Activated CD4-positive, CD25-positive, alpha-beta regulatory T cell treated with anti-CD3 and anti-CD28 coated beads, Interleukin-2, amount 50 U/mL, for 24 hours (primary cell): ENCODE results near the gene LYZL2.
"Not testable (repeated sequence)": the region's sequence is repeated elsewhere in the genome, so short reads cannot be mapped to it uniquely, and the experiment has no call there.

Experiments
- ATAC-seq, 2 donors: fragments of 150-1000 bp; cut with Tn5 transposase; one replicate each; pipeline ENCODE4 v1.10.0; 2021; ENCODE audit warnings: mild to moderate bottlenecking in 1 of 2, moderate library complexity in 1 of 2

The LYZL2 gene

DNA sequence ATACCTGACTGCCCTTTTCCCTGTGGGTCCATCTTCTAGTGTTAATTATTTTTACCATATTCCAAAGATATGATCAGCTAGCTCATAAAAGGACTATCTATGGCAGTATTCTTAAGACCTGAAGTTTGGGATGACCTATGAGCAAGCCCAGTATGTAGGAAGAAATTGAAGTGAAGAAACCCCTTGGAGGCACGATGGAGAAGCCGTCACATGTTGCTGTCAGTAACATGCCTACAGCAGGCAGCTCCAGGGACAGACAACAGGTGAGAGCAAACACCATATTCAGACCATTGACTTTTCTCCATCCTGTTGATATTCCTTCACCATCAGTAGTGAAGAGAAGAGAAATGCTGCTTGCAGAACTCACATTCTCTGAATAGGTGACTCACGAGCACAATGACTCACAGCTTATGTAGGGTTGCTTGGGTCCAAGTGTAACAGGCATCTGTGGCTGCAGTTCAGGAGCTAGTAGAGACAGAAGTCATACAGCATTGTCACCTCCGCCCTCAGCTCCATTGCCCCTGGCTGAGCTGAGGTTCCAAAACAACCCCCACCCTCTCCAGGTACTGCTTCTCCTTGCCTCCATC lies 8.4 kb upstream of the LYZL2 start:
- peak; percentile 82 to 88 for ATAC-seq

DNA sequence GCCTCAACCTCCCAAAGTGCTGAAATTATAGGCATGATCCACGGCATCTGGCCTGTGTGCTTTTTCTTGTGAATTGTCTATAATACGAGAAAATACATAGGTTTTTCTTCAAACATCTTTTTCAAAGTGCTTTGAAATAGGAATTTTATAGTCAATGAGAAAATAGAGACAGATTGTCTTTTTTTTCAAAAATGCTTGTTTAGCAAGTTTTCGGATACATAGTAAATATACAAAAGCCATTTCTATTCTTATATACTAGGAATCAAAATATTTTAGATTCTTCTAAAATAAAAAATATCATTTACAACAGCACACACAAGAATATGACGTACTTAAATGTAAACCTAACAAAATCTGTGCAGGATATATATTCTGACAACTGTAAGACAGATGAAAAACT lies 1.6 kb upstream of the LYZL2 start:
- no peak for ATAC-seq

GRCh38 chr10:30630571-30630970 lies 1.0 kb upstream of the LYZL2 start:
- ATAC-seq, result no peak

- not testable (repeated sequence) for ATAC-seq
Measured at GRCh38 chr10:30628576-30628975, 977 bp downstream of the LYZL2 start.

DNA sequence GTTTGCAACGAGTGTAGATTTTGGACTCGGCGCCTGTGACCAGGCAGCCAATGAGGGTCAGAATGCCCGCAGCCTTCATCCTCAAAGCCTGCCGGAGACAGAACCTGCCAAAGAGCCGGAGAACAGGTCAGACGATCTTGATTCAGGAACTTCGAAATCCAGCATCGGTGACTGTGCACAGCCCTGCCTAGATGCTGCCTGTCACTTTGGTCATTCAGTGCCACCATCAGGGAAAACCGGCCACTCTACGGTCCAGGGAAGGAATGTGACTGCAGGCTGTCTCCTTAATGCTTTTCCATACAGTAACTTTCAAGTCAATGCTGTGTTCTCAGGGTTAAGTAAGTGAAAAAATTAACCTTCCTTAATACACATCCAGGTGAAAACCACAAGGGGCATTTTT lies 2.7 kb downstream of the LYZL2 start:
- ATAC-seq, result not testable (repeated sequence)

DNA sequence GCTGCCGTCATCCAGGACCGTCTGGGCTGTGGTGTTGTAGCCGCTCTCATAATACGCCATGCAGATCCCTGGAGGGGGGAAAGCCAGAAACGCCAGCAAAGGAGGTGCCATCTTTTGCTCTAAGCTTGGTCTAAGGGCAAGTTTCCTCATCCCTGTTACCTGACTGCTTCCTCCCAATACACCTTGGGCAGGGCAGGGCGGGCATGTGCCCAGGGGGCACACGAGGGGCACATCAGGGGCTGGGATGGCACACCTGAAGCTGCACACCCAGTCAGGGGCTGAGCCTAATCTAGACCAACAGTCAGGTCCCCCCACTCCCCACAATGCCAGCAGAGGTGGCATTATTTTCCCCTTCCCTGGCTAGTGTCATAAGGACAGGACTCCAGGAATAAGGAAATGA lies 3.4 kb downstream of the LYZL2 start:
- ATAC-seq, result not testable (repeated sequence)

- no peak for ATAC-seq
Measured at GRCh38 chr10:30625080-30625479, 4.5 kb downstream of the LYZL2 start.

DNA sequence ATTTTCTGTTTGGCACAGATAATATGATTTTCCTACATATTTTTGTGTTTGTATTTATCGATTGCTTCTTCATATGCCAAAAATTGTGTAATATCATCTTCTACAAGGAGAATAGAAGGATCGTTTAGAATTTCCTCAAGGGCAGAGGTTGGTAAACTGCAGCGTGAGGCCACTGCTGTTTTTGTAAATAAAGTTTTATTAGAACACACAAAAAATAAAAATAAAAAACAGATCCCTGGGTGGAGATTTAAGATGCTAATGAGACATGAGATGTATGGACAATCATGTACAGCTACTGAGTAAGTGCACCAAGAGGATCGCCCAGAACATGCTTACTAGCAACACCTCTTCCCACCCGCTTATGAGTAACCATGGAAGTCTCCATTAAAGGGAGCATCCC lies 9.6 kb downstream of the LYZL2 start:
- ATAC-seq, result no peak

DNA sequence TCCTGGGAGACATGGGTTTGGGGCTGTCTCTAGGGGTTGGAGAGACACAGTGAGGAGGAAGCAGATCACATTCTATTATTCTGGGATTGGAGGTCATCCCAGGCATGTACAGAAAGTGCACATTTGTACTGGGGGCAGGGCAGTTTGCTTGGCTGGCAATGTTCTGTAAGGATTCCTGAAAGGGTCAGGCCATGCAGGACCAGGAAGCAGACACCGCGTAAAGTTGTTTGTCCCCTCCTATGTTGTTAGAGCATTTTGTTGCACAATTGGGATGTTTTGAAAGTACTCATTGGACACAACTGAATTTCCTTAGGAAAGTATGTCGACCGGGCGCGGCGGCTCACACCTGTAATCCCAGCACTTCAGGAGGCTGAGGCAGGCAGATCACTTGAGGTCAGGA lies 12.5 kb downstream of the LYZL2 start:
- ATAC-seq, result no peak

GRCh38 chr10:30611041-30611440 lies 18.5 kb downstream of the LYZL2 start:
- ATAC-seq, result not testable (repeated sequence)

DNA sequence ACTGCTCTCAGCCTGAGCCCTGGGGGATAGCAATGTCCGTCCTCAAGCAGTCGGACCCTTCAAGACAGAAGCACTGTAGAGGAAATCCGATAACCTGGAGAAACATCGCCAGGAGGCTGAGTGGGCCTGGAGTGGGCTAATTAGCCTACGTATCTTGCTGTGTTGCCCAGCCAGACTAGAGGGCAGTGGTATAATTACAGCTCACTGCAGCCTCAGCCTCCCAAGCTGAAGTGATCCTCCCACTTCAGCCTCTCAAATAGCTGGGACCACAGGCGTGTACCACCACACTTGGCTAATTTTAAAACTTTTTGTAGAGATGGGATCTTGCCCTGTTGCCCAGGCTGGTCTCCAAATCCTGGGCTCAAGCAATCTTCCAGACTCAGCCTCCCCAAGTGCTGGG lies 21.7 kb downstream of the LYZL2 start:
- no peak for ATAC-seq

DNA sequence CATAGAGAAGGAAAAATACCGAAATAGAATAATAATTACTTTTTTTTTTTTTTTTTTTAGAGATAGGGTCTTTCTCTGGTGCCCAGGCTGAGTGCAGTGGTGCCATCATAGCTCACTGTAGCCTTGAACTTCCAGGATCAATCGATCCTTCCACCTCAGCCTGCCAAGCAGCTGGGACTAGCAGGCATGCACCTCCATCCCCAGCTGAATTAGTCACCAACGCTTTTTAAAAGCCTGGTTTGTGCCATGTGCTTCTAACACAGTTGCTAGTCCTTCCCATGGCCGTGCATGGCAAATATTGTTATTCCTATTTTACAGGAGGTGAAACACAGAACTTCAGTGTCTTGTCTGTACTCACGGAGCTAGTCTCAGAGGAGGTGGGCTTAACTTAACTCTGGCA lies 23.2 kb downstream of the LYZL2 start:
- no peak for ATAC-seq

- not testable (repeated sequence) for ATAC-seq
Measured at GRCh38 chr10:30605341-30606121, 24.0 kb downstream of the LYZL2 start.

- no peak for ATAC-seq
Measured at GRCh38 chr10:30603589-30603988, 26.0 kb downstream of the LYZL2 start.

- no peak for ATAC-seq
Measured at GRCh38 chr10:30602747-30603146, 26.8 kb downstream of the LYZL2 start.

DNA sequence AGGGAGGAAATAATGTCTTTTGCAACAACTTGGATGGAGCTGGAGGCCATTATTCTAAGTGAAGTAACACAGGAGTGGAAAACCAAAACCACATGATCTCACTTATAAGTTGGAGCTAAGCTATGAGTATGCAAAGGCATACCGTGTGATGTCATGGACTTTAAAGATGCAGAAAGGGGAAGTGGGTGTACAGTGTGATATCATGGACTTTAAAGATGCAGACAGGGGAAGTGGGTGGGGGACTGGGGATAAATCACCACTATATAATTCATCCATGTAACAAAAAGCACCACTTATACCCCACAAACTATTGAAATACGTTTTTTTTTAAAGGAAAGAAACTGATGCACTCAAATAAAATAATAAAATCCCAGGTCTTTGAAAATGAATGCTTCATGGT lies 29.5 kb downstream of the LYZL2 start:
- ATAC-seq, result no peak

DNA sequence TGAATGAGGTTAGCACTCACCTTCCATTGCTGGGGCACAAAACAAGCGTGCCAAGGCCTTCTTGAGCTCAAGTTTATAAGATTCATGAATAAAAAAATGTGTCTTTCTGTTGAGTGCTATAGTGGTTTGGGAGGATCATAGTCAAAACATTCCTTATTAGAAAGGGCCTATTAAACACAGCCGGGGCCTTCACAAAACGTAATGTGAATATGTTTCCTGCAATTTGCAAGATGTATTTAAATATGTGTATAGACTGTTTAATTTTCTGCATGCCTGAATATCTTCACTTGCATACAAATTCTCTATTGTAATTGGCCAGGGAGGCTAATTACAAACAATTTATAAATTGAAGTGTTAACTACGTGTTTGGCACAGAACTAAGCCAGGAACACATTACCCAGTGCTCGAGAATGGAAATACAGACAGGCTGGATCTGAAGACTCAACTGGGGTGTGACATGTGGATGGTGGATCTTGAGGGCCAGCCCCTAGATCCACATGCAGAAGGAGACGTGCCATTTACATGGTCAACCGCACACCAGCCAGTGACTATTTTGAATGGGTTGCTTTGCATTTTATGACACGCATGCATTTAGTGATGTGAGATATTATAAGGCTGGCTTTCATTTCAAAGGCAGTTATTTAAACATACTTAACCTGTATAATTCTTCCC lies 31.3 kb downstream of the LYZL2 start:
- no peak for ATAC-seq

GRCh38 chr10:30597433-30597824 lies 32.1 kb downstream of the LYZL2 start:
- not testable (repeated sequence) for ATAC-seq

- not testable (repeated sequence) for ATAC-seq
Measured at GRCh38 chr10:30596493-30597432, 32.8 kb downstream of the LYZL2 start.

- no peak for ATAC-seq
Measured at GRCh38 chr10:30596013-30596412, 33.5 kb downstream of the LYZL2 start.

- no peak for ATAC-seq
Measured at GRCh38 chr10:30594077-30594476, 35.5 kb downstream of the LYZL2 start.

GRCh38 chr10:30592770-30593169 lies 36.8 kb downstream of the LYZL2 start:
- ATAC-seq, result not testable (repeated sequence)

DNA sequence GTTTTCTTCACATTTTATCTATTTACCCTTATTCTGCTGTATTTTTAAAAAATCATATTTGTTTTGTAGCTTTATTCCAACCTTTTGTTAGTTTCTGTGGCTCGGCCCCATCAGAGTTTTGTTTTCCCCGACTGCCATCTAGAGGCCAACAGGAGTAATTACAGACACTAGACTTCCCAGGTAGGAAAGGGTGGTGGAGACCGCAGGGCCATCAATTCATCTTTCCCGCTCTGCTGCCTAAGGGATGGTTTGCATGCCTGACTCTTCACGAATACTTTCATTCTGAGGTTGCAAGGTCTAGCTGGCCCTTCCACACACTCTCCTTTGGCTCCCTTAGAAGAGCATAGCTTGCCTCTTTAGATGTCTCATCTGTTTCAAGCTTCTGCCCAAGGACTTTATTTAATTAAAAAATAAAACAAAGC lies 38.3 kb downstream of the LYZL2 start:
- ATAC-seq, result peak in 1 of 2 donors; percentile 23
